Calu3 (cell line): Measurements from ENCODE around the gene COL8A1. TPM values are rescaled to one million over a fixed set of nuclear protein-coding genes. Genes with fewer than 3 reads are reported as not detected.

Source experiments
- BruUV-seq: library from RNA; stranded (reverse); fragments of 400-500 nt; replicated peaks from 2 replicates; lab custom pipeline; 2021; lab: Mats Ljungman, UMichigan
- CTCF ChIA-PET: fragments of 300-600 bp; sonication (Branson Sonifier 250); formaldehyde crosslinking; loops from one replicate; lab custom pipeline; 2022; ENCODE audit warnings: antibody characterized with exemption; lab: Charles Lee
- DNase-seq: peaks from one replicate; pipeline ENCODE4 v3.0.0; 2022
- H3K27ac Mint-ChIP-seq: one replicate; pipeline ENCODE4 v1.8.0; 2022; ENCODE audit warnings: mixed read lengths; ENCODE audit not compliant: unreplicated experiment
- H3K27me3 Mint-ChIP-seq: one replicate; pipeline ENCODE4 v1.8.0; 2022; ENCODE audit warnings: mixed read lengths; ENCODE audit not compliant: unreplicated experiment
- H3K36me3 Mint-ChIP-seq: one replicate; pipeline ENCODE4 v1.8.0; 2022; ENCODE audit warnings: mild to moderate bottlenecking, moderate library complexity, mixed read lengths; ENCODE audit not compliant: insufficient read depth, unreplicated experiment
- H3K4me1 Mint-ChIP-seq: one replicate; pipeline ENCODE4 v1.8.0; 2022; ENCODE audit warnings: mild to moderate bottlenecking, low read depth, mixed read lengths; ENCODE audit not compliant: unreplicated experiment
- H3K4me3 Mint-ChIP-seq: one replicate; pipeline ENCODE4 v1.8.0; 2022; ENCODE audit warnings: mild to moderate bottlenecking, low read depth, moderate library complexity, mixed read lengths; ENCODE audit not compliant: unreplicated experiment
- H3K9me3 Mint-ChIP-seq: one replicate; pipeline ENCODE4 v1.8.0; 2022; ENCODE audit warnings: low read depth, mixed read lengths; ENCODE audit not compliant: unreplicated experiment
- CTCF ChIP-seq: fragments of 200-600 bp; IDR thresholded peaks from one replicate; pipeline ENCODE4 v1.8.0; 2022; ENCODE audit warnings: antibody characterized with exemption; ENCODE audit not compliant: unreplicated experiment
- intact Hi-C: fragments of 100-400 bp; cut with micrococcal nuclease; formaldehyde crosslinking; loops from one replicate; pipeline ENCODE4 v1.10.0; 2022; ENCODE audit not compliant: unreplicated experiment
- total RNA-seq: library from RNA; stranded (reverse); gene quantifications from 2 replicates; pipeline ENCODE4 v1.2.3, GENCODE V29; 2022

Gene COL8A1
- total RNA-seq, 1 experiment from 2014 or later, result 0.71 TPM

GRCh38 chr3:99817437-99818240 is 179.2 kb downstream of the COL8A1 start, which contains the start of gene CMSS1:
TSS of gene CMSS1 (plus strand) at chr3:99817862.
- peak within 1 kb of the TSS; percentile 100 for H3K27ac Mint-ChIP-seq
- H3K36me3 Mint-ChIP-seq, result peaks cover 17% of the 10 kb centered on the region
- CTCF ChIA-PET, result interaction anchor here (0.6 to 1.1 kb wide), 3 partner anchors 59 to 443 kb away, joined by 3 to 5 read pairs (median 4); partner anchors contain the start of gene TBC1D23
- H3K4me3 Mint-ChIP-seq, result peak within 1 kb of the TSS; percentile 93
- TF ChIP-seq CTCF, result no peak
- H3K9me3 Mint-ChIP-seq, result no peaks in the 10 kb centered on the region
- H3K27me3 Mint-ChIP-seq, result no peaks in the 10 kb centered on the region
- intact Hi-C loops, result no loop called here
- DNase-seq, result peak; percentile 96
- TSS peak; percentile 64 for BruUV-seq
- H3K4me1 Mint-ChIP-seq, result peaks cover 33% of the 10 kb centered on the region

GRCh38 chr3:99818818-99819217 is 180.4 kb downstream of the COL8A1 start:
- TF ChIP-seq CTCF, result no peak
- no TSS peak for BruUV-seq
- Mint-ChIP-seq H3K27ac (peak overlapping the region; percentile 100), H3K4me3 (peak overlapping the region; percentile 93), H3K4me1 (peaks cover 42% of the 10 kb centered on the region), H3K36me3 (peaks cover 17% of the 10 kb centered on the region), H3K9me3 (no peaks in the 10 kb centered on the region), H3K27me3 (no peaks in the 10 kb centered on the region)
- CTCF ChIA-PET, result no interaction called here
- no peak for DNase-seq
- intact Hi-C loops, result no loop called here

- H3K4me3 Mint-ChIP-seq, result peak overlapping the region; percentile 10
- no peak for TF ChIP-seq CTCF
- BruUV-seq, result TSS peak; percentile 100
- no peaks in the 10 kb centered on the region for H3K36me3 Mint-ChIP-seq
- peaks cover 35% of the 10 kb centered on the region for H3K4me1 Mint-ChIP-seq
- peak overlapping the region; percentile 26 for H3K27ac Mint-ChIP-seq
- DNase-seq, result peak; percentile 20
- intact Hi-C loops, result no loop called here
- no peaks in the 10 kb centered on the region for H3K27me3 Mint-ChIP-seq
- H3K9me3 Mint-ChIP-seq, result no peaks in the 10 kb centered on the region
- CTCF ChIA-PET, result interaction anchor here (0.6 to 1.6 kb wide), 4 partner anchors 38 to 430 kb away, joined by 3 to 7 read pairs (median 4); no protein-coding TSS in a partner anchor
Observed at GRCh38 chr3:99823723-99824711, 185.6 kb downstream of the COL8A1 start.

DNA sequence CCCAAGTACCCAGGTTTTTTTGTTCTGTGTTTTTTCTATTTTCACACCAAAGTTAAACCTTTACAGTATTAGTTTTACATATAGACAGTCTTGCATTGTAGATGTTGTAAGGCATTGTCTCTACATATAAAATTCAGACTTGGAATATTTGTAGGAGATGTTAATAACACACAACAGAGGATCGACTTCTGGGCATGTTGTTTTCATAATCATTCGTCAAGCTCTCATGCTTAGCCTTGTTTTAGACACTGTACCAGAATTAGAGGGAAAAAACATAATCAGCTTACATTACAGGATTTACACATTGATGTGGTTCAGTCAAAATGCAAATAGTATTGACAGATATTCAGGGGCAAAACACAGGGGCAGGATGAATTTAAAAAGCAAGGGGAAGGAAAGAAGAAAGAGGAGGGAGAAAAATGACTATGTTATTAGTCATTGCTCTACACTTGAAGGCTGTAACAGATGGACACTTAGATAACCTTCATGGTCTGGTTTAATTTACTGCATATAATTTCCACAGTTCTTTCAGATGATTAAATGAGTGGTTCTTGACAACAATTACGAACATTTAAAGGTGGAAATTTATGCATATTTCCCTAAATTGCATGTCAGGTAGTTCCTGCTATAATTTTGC is 186.7 kb downstream of the COL8A1 start:
- DNase-seq, result no peak
- intact Hi-C loops, result no loop called here
- no TSS peak for BruUV-seq
- H3K4me1 Mint-ChIP-seq, result peaks cover 24% of the 10 kb centered on the region
- H3K27ac Mint-ChIP-seq, result peak overlapping the region; percentile 75
- H3K36me3 Mint-ChIP-seq, result no peaks in the 10 kb centered on the region
- H3K9me3 Mint-ChIP-seq, result no peaks in the 10 kb centered on the region
- peak overlapping the region; percentile 50 for H3K4me3 Mint-ChIP-seq
- CTCF ChIA-PET, result no interaction called here
- no peaks in the 10 kb centered on the region for H3K27me3 Mint-ChIP-seq
- TF ChIP-seq CTCF, result no peak
